NCI-H460 (cell line): ENCODE results near the gene ST3GAL5. TPM values are rescaled to one million over a fixed set of nuclear protein-coding genes. Genes with fewer than 3 reads are reported as not detected.

Source experiments
- DNase-seq: peaks from one replicate; pipeline ENCODE4 v3.0.0-alpha.2; 2016; ENCODE audit warnings: low read depth; ENCODE audit errors: extremely low read depth
- total RNA-seq: library from RNA; depleted of rRNA; stranded (reverse); fragments of >200 nt; shearing (Covaris generic); gene quantifications from 2 replicates; pipeline ENCODE4 v1.2.3, GENCODE V29; 2014

Gene ST3GAL5
- total RNA-seq, 1 experiment from 2014 or later = 5.0 TPM

GRCh38 chr2:85811180-85812093, 77.4 kb downstream of the ST3GAL5 start:
- DNase-seq = no peak

- no peak for DNase-seq
Observed at GRCh38 chr2:85810371-85811179, 78.2 kb downstream of the ST3GAL5 start.

DNA sequence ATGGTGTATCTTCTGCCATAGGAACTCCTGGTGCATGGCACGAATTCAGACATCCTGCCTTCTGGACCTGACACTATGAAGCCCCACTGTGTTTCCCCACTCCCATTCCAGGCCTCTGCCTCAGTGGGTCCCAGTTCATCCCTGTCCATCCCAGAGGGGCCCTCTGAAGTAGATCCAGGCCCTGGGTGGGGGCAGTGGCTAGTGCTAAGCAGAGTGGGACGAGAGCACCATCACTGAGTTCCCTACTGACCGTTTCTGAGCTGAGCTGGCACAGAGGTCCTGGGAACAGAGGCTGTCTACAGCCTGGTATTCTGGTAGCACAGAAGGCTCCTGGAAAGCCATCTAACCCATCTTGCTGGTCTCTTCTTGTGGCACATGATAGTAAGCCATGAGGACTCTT, 81.0 kb downstream of the ST3GAL5 start:
- no peak for DNase-seq

GRCh38 chr2:85806358-85807118, 82.3 kb downstream of the ST3GAL5 start:
- DNase-seq = no peak

- DNase-seq = no peak
Observed at GRCh38 chr2:85804583-85804982, 84.2 kb downstream of the ST3GAL5 start.

GRCh38 chr2:85803704-85804425, 84.9 kb downstream of the ST3GAL5 start:
- DNase-seq = no peak

GRCh38 chr2:85802354-85803103, 86.3 kb downstream of the ST3GAL5 start:
- DNase-seq = no peak

DNA sequence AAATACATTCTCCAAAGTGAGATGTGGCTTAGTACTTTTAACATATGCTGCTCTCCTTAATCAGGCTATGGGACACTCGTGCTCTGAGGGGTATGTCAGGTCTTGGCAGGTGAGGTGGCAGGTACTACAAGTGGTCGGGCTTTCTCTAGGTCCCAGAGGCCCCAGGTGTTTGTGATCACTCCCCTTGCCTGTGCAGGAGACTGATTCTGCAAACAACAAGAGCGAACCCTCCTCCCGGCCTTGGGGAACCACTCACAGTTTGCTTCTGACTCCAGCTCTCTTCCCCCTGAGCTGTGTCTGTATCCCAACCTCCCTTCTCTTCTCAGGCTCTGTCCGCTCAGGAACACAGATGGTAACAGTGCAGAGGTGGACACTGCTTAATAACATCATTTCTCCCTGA, 86.9 kb downstream of the ST3GAL5 start:
- DNase-seq = no peak

DNA sequence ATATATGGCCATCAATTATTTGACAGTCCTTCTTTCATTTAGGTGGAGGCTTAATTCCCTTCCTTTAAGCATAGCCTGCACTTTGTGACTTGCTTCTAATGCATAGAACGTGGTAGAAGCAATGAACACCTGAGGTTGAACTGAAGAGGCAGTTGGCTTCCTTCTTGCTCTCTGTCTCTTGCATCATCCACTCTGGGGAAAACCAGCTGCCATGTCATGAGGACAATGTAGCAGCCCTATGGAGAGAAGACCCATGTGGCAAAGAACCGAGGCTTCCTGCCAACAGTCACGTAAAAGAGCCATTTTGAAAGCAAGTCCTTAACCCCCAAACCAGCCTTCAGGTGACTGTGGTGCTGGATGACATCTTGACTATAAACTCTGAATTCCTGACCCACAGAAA, 88.2 kb downstream of the ST3GAL5 start:
- DNase-seq = no peak

DNA sequence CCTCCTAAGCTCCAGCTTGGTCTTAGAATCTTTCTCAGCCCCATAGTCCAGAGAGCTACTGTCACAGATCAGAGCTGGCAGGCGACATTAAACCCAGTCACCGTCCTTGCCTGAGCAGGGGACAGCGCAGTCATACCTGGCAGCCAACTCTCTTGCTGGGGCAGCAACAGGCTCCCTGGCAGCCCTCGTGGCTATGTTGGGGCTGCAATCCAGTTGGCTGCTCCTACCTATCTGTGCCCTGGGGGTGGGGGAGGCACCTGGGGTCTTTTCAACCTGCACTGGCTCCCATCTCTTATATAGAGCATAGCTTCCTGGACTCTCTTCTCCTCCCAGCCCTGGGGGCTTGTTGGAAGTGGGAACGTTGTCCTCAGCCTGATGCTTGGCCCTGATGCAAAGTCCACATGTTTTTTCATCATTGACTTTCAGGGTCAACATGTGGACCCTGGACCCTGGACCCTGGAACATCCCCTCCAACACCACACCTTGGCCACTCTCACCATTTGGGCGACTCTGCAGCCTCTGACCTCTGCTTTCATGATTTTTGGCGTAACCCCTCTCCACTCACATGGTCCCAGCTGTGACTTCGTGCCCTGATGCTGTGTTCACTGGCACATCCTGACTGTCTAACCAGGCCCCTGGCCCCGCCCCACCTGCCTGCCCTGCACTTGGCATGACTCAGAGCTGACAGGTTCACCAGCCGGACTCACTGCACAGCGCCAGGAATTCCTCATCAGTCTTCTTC, 89.4 kb downstream of the ST3GAL5 start:
- DNase-seq = no peak

- DNase-seq = peak; percentile 30
Observed at GRCh38 chr2:85797921-85798320, 90.9 kb downstream of the ST3GAL5 start.

DNA sequence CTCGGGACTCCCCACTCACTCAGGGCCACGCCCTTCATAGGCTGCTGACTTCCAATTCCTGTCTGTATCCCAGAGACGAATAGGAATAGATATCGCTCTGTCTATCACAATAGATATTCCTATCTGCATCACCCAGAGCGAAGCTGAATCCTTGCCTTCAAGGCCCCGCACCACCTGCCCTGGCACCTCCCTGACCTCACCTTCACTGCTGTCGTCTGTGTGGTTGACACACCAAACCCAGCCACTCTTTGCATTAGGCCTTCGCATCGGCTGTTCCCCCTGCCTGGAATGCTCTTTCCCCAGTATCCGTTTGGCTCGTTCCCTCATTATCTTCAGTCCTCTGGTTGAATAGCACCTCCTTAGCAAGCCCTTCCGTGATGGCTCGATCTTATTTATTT, 91.5 kb downstream of the ST3GAL5 start:
- no peak for DNase-seq

DNA sequence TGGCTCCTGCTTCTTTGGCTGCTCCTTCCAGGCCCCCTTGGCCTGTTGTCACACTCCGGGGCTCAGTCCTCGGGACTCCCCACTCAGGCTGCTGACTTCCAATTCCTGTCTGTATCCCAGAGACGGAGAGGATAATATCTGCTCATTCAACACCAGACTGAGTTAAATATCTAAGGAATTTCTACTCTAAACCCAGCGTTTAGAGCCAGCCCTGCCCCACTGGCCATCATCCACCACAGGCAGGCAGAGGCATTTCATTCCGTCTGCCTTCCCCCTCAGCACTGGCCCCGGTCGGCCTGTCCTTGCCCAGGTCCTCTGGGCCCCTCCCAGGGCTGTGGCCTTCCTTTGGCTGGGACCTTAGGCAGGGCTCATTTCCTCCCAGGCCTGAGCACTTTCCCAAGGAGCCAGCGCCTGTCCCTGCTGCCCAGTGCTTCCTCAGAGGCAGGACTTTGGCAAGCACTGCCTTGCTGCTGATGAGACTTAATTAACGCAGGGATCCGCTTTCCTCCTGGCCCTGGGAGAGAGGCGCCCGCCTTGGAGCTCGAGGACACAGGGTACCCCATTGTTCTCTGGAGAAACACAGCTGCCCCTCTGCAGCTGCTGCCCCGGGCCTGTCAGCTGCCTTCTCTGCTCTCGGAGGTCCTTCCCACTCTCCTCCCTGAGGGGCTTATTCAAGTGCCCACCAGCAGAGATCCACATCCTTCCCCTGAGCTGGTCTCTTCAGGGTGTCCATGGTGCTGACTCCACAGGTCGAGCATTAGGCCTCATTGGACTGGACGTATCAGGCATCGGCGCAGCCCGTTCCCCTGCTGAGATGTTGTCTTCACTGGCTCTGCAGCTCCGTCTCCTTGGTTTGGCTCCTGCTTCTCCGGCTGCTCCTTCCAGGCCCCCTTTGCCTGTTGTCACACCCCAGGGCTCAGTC, 92.2 kb downstream of the ST3GAL5 start:
- DNase-seq = no peak

GRCh38 chr2:85796046-85796340, 92.8 kb downstream of the ST3GAL5 start:
- no peak for DNase-seq

DNA sequence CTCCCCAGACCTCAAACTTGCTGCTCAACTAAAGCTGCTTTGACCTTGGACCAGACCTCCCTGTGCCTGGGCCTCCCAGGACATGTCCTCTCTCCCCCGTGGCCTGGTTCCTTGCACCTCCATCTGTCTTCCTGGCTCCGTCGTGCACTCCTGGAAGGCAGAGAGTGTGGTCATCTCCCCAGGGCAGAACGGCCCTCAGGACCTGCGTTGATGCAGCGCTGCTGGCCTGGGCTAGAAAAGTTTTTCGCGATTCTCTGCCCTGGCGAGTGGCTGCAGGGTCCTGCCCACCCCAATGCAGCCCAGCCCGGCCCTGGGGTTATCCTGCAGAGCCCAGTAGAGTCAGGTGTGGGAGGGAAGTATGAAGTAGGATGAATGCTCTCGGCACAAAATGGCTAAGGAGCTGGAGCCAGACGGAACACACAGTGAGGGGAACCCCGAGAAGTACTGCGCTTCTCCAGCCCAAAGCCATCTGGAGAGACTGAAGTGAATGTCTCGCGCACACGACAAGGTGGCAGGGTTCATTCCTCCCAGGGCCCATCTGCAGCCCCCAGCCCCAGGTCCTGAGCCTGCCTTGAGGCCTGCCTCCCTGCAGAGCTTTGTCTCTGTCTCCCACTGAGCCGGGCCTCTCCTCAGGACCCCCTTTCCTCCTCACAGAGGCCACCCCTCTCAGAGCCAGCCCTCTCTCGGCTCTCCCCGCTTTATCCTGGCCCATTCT, 93.3 kb downstream of the ST3GAL5 start:
- no peak for DNase-seq

DNA sequence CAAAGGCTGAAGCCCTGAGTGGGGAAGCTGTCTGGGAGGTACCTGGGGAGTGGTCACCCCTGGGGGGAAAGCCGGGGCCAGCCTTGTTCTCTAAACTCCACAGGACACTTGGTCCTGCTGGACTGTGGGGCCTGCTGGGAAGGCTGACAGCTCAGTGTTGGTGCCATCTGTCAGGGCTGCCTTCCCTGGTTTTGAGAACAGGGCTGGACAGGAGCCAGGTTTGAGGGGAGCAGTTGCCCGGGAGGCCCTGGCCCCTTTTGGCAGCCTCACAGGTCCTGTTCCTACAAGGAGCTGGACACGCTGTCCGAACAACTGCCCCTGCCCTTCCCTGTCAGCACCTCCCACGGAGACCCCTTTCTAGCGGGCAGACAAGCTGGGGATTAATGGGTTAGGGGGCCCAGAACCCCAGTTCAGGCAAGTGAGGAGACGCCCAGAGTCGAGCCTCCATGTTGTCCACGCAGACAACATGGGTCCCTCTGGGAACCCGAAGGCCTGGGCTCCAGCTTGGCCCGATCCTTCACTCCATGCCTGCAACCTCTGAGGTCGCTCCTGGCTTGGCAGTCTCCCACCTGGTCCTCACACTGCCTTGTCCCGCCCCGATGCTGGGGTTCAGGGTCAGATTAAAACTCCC, 94.2 kb downstream of the ST3GAL5 start:
- no peak for DNase-seq

DNA sequence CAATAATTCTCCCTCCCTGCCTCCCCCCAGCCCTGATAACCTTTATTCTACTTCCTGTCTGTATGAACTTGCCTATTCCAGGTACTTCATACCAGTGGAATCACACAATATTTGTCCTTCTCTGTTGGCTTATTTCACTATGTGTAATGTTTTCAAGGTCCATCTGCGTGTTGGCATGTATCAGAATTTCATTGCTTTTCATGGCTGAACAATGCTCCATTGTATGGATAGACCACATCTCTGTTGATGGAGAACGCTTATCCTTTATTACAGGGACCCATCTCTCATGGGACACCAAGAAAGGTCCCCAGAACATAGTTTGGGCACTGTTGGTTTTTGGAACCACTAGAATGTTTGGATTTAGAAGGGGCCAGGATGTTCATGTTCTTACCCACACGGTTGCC, 94.8 kb downstream of the ST3GAL5 start:
- DNase-seq = no peak
